Subcutaneous adipose tissue (tissue), 4 donors: Measurements from ENCODE around the gene ACP3. TPM values are rescaled to one million over a fixed set of nuclear protein-coding genes. Genes with fewer than 3 reads are reported as not detected.

Source experiments
- CTCF ChIP-seq: fragments of 450-650 bp; IDR thresholded peaks from one replicate; pipeline ENCODE4 v1.5.1; 2016; ENCODE audit warnings: low read depth, mild to moderate bottlenecking, control low read depth, antibody characterized with exemption, moderate library complexity
- total RNA-seq, 4 donors: library from RNA; depleted of rRNA; stranded (reverse); fragments of >200 nt; gene quantifications; one replicate each; pipeline ENCODE4 v1.1.0, GENCODE V29; 2016

Gene ACP3
- total RNA-seq, 4 donors from 2014 or later: 1.1 to 3.5 (median 2.5) TPM; not detected in 1

- TF ChIP-seq CTCF: no peak
These were observed 7.9 kb downstream of the ACP3 start for GRCh38 chr3:132325103-132325606.

- TF ChIP-seq CTCF: no peak
These were observed 8.4 kb downstream of the ACP3 start for GRCh38 chr3:132325634-132326033.

- TF ChIP-seq CTCF: no peak
These were observed 9.0 kb downstream of the ACP3 start for GRCh38 chr3:132326251-132326650.

- TF ChIP-seq CTCF: no peak
These were observed 14.9 kb downstream of the ACP3 start for GRCh38 chr3:132332082-132332481.

GRCh38 chr3:132332508-132332907, 15.3 kb downstream of the ACP3 start:
- TF ChIP-seq CTCF: no peak

GRCh38 chr3:132341746-132342145, 24.5 kb downstream of the ACP3 start:
- no peak for TF ChIP-seq CTCF

GRCh38 chr3:132342183-132342582, 25.0 kb downstream of the ACP3 start:
- no peak for TF ChIP-seq CTCF

GRCh38 chr3:132342610-132343009, 25.4 kb downstream of the ACP3 start:
- no peak for TF ChIP-seq CTCF
